IMR-90 (cell line): Measurements from ENCODE around the gene KCNJ13. TPM values are rescaled to one million over a fixed set of nuclear protein-coding genes. Genes with fewer than 3 reads are reported as not detected.

Source experiments
- ATAC-seq: fragments of 200-7000 bp; cut with Tn5 transposase; 2 replicates; pipeline ENCODE4 v1.9.1; 2020; ENCODE audit warnings: low read depth, mild to moderate bottlenecking, moderate library complexity
- BruUV-seq: library from RNA; stranded (reverse); fragments of 400-500 nt; replicated peaks from 2 replicates; lab custom pipeline; 2021; lab: Mats Ljungman, UMichigan
- CTCF ChIA-PET: fragments of 300-600 bp; formaldehyde crosslinking; extraction: SDS; loops from one replicate; lab custom pipeline; 2021; ENCODE audit warnings: antibody characterized with exemption; lab: Yijun Ruan, JAX
- POLR2A ChIA-PET: fragments of 300-600 bp; sonication (Branson Sonifier 250); formaldehyde crosslinking; loops from one replicate; lab custom pipeline; 2022; ENCODE audit warnings: antibody characterized with exemption; ENCODE audit not compliant: unreplicated experiment; lab: Charles Lee
- DNase-seq: peaks from one replicate; pipeline ENCODE4 v3.0.0; 2013
- H2AFZ ChIP-seq: replicated peaks from 2 replicates; pipeline ENCODE3; 2013; ENCODE audit warnings: low read length, mild to moderate bottlenecking; ENCODE audit not compliant: poor library complexity
- H2AK5ac ChIP-seq: 2 replicates; pipeline ENCODE4 v1.6.1; 2013; ENCODE audit warnings: low read depth, low read length, inconsistent platforms
- H2AK9ac ChIP-seq: replicated peaks from 2 replicates; pipeline ENCODE3; 2013; ENCODE audit warnings: mild to moderate bottlenecking, low read depth, low read length, moderate library complexity; ENCODE audit not compliant: poor library complexity
- H2BK120ac ChIP-seq: 2 replicates; pipeline ENCODE4 v1.6.1; 2013; ENCODE audit warnings: low read depth, low read length, inconsistent platforms
- H2BK15ac ChIP-seq: 3 replicates; pipeline ENCODE4 v1.6.1; 2013; ENCODE audit warnings: low read depth, low read length, inconsistent platforms
- H2BK20ac ChIP-seq: 2 replicates; pipeline ENCODE4 v1.6.1; 2013; ENCODE audit warnings: low read depth, mild to moderate bottlenecking, inconsistent platforms, low read length, moderate library complexity
- H2BK5ac ChIP-seq: 2 replicates; pipeline ENCODE4 v1.6.1; 2013; ENCODE audit warnings: mild to moderate bottlenecking, low read depth, low read length, inconsistent platforms; ENCODE audit not compliant: poor library complexity, severe bottlenecking
- H3K14ac ChIP-seq: replicated peaks from 2 replicates; pipeline ENCODE4 v1.6.1; 2013; ENCODE audit warnings: low read depth, low read length, inconsistent platforms
- H3K18ac ChIP-seq: 2 replicates; pipeline ENCODE4 v1.6.1; 2013; ENCODE audit warnings: low read depth, low read length, control low read depth
- H3K23ac ChIP-seq: 2 replicates; pipeline ENCODE4 v1.6.1; 2013; ENCODE audit warnings: low read depth, low read length, inconsistent platforms
- H3K27ac ChIP-seq: 2 replicates; pipeline ENCODE4 v1.5.1; 2013; ENCODE audit warnings: mild to moderate bottlenecking, control low read depth, low read length; ENCODE audit not compliant: insufficient read depth
- H3K27me3 ChIP-seq: 2 replicates; pipeline ENCODE4 v1.6.1; 2013; ENCODE audit warnings: low read length; ENCODE audit not compliant: control insufficient read depth, insufficient read depth
- H3K36me3 ChIP-seq: 2 replicates; pipeline ENCODE4 v1.6.1; 2013; ENCODE audit warnings: low read length, mixed read lengths; ENCODE audit not compliant: control insufficient read depth, insufficient read depth
- H3K4ac ChIP-seq: 2 replicates; pipeline ENCODE4 v1.6.1; 2013; ENCODE audit warnings: low read depth, low read length, inconsistent platforms
- H3K4me1 ChIP-seq: 2 replicates; pipeline ENCODE4 v1.6.1; 2013; ENCODE audit warnings: low read length, mixed read lengths; ENCODE audit not compliant: control insufficient read depth, insufficient read depth
- H3K4me2 ChIP-seq: 2 replicates; pipeline ENCODE4 v1.6.1; 2013; ENCODE audit warnings: low read depth, mild to moderate bottlenecking, control low read depth, low read length, moderate library complexity
- H3K4me3 ChIP-seq: 2 replicates; pipeline ENCODE4 v1.5.1; 2013; ENCODE audit warnings: low read depth, mild to moderate bottlenecking, control low read depth, low read length, moderate library complexity; ENCODE audit not compliant: insufficient read depth
- H3K56ac ChIP-seq: 2 replicates; pipeline ENCODE4 v1.6.1; 2013; ENCODE audit warnings: low read length, inconsistent platforms; ENCODE audit not compliant: insufficient read depth; ENCODE audit errors: extremely low read depth
- H3K79me1 ChIP-seq, 2 experiments: 2 replicates each; pipeline ENCODE4 v1.6.1; 2013; ENCODE audit warnings: low read length in 2 of 2, inconsistent platforms in 1 of 2, low read depth in 1 of 2
- H3K9ac ChIP-seq: 2 replicates; pipeline ENCODE4 v1.6.1; 2013; ENCODE audit warnings: low read depth, low read length, control low read depth
- H3K9me1 ChIP-seq: 2 replicates; pipeline ENCODE4 v1.6.1; 2013; ENCODE audit warnings: low read length, inconsistent platforms; ENCODE audit not compliant: insufficient read depth
- H3K9me3 ChIP-seq: 2 replicates; pipeline ENCODE4 v1.6.1; 2013; ENCODE audit warnings: low read length; ENCODE audit not compliant: control insufficient read depth, insufficient read depth
- H4K20me1 ChIP-seq: 2 replicates; pipeline ENCODE4 v1.6.1; 2013; ENCODE audit warnings: low read length, inconsistent platforms; ENCODE audit not compliant: insufficient read depth
- H4K5ac ChIP-seq: 2 replicates; pipeline ENCODE4 v1.6.1; 2013; ENCODE audit warnings: mild to moderate bottlenecking, low read depth, low read length, control low read depth
- H4K8ac ChIP-seq, 2 experiments: 2 replicates each; pipeline ENCODE4 v1.6.1; 2013; ENCODE audit warnings: low read depth in 2 of 2, low read length in 2 of 2, control low read depth in 1 of 2, inconsistent platforms in 1 of 2
- H4K91ac ChIP-seq: 2 replicates; pipeline ENCODE4 v1.6.1; 2013; ENCODE audit warnings: low read depth, low read length, inconsistent platforms; ENCODE audit not compliant: insufficient read depth
- CEBPB ChIP-seq: IDR thresholded peaks from 2 replicates; pipeline ENCODE4 v1.6.1; 2012; ENCODE audit warnings: low read depth, low read length, improper control_type of control experiment
- CHD1 ChIP-seq: IDR thresholded peaks from 2 replicates; pipeline ENCODE4 v1.6.1; 2012; ENCODE audit warnings: low read depth, low read length, improper control_type of control experiment
- CTCF ChIP-seq: conservative IDR thresholded peaks from 2 replicates; pipeline ENCODE4 v1.5.1; 2012; ENCODE audit warnings: mild to moderate bottlenecking, low read depth, low read length, improper control_type of control experiment
- ELK1 ChIP-seq: fragments of 150-350 bp; IDR thresholded peaks from 2 replicates; pipeline ENCODE4 v1.6.1; 2016; ENCODE audit warnings: low read depth, mild to moderate bottlenecking, low read length, moderate library complexity, borderline replicate concordance
- FOS ChIP-seq: fragments of 150-350 bp; IDR thresholded peaks from 2 replicates; pipeline ENCODE4 v1.6.1; 2016; ENCODE audit warnings: low read depth, low read length
- MAFK ChIP-seq: IDR thresholded peaks from 2 replicates; pipeline ENCODE4 v1.6.1; 2012; ENCODE audit warnings: low read depth, low read length, improper control_type of control experiment
- MAZ ChIP-seq: IDR thresholded peaks from 2 replicates; pipeline ENCODE4 v1.6.1; 2012; ENCODE audit warnings: low read depth, mild to moderate bottlenecking, low read length, improper control_type of control experiment, moderate library complexity, borderline replicate concordance
- NFE2L2 ChIP-seq: fragments of 150-350 bp; IDR thresholded peaks from 2 replicates; pipeline ENCODE4 v1.6.1; 2016; ENCODE audit warnings: low read depth, mild to moderate bottlenecking, low read length
- POLR2A ChIP-seq: IDR thresholded peaks from 2 replicates; pipeline ENCODE4 v1.6.1; 2012; ENCODE audit warnings: mild to moderate bottlenecking, low read depth, low read length
- RAD21 ChIP-seq: IDR thresholded peaks from 2 replicates; pipeline ENCODE4 v1.6.1; 2012; ENCODE audit warnings: low read length, improper control_type of control experiment
- RCOR1 ChIP-seq: IDR thresholded peaks from 2 replicates; pipeline ENCODE4 v1.6.1; 2012; ENCODE audit warnings: mild to moderate bottlenecking, low read length, improper control_type of control experiment; ENCODE audit not compliant: insufficient replicate concordance
- RFX5 ChIP-seq: IDR thresholded peaks from 2 replicates; pipeline ENCODE4 v1.8.0; 2012; ENCODE audit warnings: low read depth, mild to moderate bottlenecking, low read length, moderate library complexity
- SMC3 ChIP-seq: fragments of 150-350 bp; IDR thresholded peaks from 2 replicates; pipeline ENCODE4 v1.6.1; 2016; ENCODE audit warnings: low read depth, mild to moderate bottlenecking, antibody characterized with exemption, low read length, moderate library complexity
- USF2 ChIP-seq: fragments of 150-350 bp; IDR thresholded peaks from 2 replicates; pipeline ENCODE4 v1.6.1; 2017; ENCODE audit warnings: mild to moderate bottlenecking, antibody characterized with exemption, low read length, low read depth
- WGBS, 2 experiments: methylation state at CpG; one replicate each; pipeline versions ENCODE4 v1.1.5 to v1.1.7; 2013; ENCODE audit warnings: missing lambda C conversion rate in 2 of 2; ENCODE audit not compliant: insufficient read length in 1 of 2; ENCODE audit errors: extremely low coverage in 2 of 2; 5-methylcytosine and 5-hydroxymethylcytosine counted together
- dilution Hi-C: fragments of 300-500 bp; cut with HindIII; formaldehyde crosslinking; loops from one replicate; pipeline ENCODE4 v1.14.3; 2018; ENCODE audit warnings: low sequenced_read_pairs; ENCODE audit not compliant: unreplicated experiment
- in situ Hi-C: fragments of 300-500 bp; cut with MboI; formaldehyde crosslinking; loops from 3 replicates; pipeline ENCODE4 v1.14.3; 2019; ENCODE audit warnings: low sequenced_read_pairs, inconsistent platforms, mixed read lengths
- intact Hi-C: fragments of 100-400 bp; cut with micrococcal nuclease; formaldehyde crosslinking; loops from 2 replicates; pipeline ENCODE4 v1.10.0; 2022
- polyA plus RNA-seq, 3 experiments: library from polyadenylated mRNA; depleted of rRNA; stranded (reverse); fragments of >200 nt; gene quantifications; 2 replicates each; pipeline ENCODE4 v1.2.3, GENCODE V29; 2012; ENCODE audit warnings: low replicate concordance in 1 of 3
- total RNA-seq: library from RNA; depleted of rRNA; stranded (reverse); fragments of >200 nt; gene quantifications from 2 replicates; pipeline ENCODE4 v1.2.3, GENCODE V29; 2012

Gene KCNJ13
- total and polyA plus RNA-seq, 2 of the 4 experiments (the other 2 are of a cell fraction) = not detected

GRCh38 chr2:232816657-232817056 is 40.3 kb upstream of the KCNJ13 start:
- Histone ChIP-seq H4K91ac (no peak overlapping the region), H3K14ac (no peak overlapping the region), H3K4ac (no peak overlapping the region), H2AK9ac (no peak overlapping the region), H3K36me3 (peaks cover 28% of the 10 kb centered on the region), H3K9me1 (no peaks in the 10 kb centered on the region; the same call in 1 of the 2 replicates), H2BK5ac (no peak overlapping the region), H3K4me1 (peaks cover 2% of the 10 kb centered on the region; the same call in 1 of the 2 replicates), H2AK5ac (no peak overlapping the region), H3K79me1 (peaks cover 0 to 5% of the 10 kb centered on the region in 2 experiments; a peak in 1 of 4 replicates), H3K9ac (no peak overlapping the region), H3K23ac (no peak overlapping the region), H3K27ac (no peak overlapping the region), H2BK15ac (no peak overlapping the region), H3K9me3 (no peaks in the 10 kb centered on the region), H4K5ac (no peak overlapping the region), H2BK20ac (no peak overlapping the region), H3K56ac (no peak overlapping the region), H4K20me1 (no peaks in the 10 kb centered on the region), H2AFZ (no peak overlapping the region), H3K27me3 (no peaks in the 10 kb centered on the region), H4K8ac (no peak overlapping the region), H3K4me3 (no peak overlapping the region), H3K4me2 (no peak overlapping the region), H2BK120ac (no peak overlapping the region), H3K18ac (no peak overlapping the region)
- dilution Hi-C loops = no loop called here
- intact Hi-C loops = no loop called here
- ChIA-PET CTCF (interaction anchor here (1.5 kb wide), 1 partner anchor 10 kb away, joined by 5 read pairs; no protein-coding TSS in a partner anchor), POLR2A (no interaction called here)
- in situ Hi-C loops = no loop called here
- BruUV-seq = no TSS peak
- TF ChIP-seq CTCF = no peak
- no peak for TF ChIP-seq RFX5
- TF ChIP-seq MAZ = no peak
- TF ChIP-seq USF2 = no peak
- no peak for TF ChIP-seq CHD1
- no peak for TF ChIP-seq RCOR1
- TF ChIP-seq POLR2A = no peak
- no peak for TF ChIP-seq SMC3
- TF ChIP-seq CEBPB = no peak
- TF ChIP-seq FOS = no peak
- no peak for TF ChIP-seq MAFK
- no peak for TF ChIP-seq ELK1
- TF ChIP-seq NFE2L2 = no peak
- TF ChIP-seq RAD21 = no peak
- no peak for DNase-seq
- no CpG with 5 or more reads among the region's 10 CpGs for WGBS, 2 experiments
- ATAC-seq = no peak
